RWPE1 (cell line): ENCODE measurements around the gene VWA8.
"Not testable (repeated sequence)": the region's sequence is repeated elsewhere in the genome, so short reads cannot be mapped to it uniquely, and the experiment has no call there.

Experiments used
- CTCF ChIA-PET: fragments of 350-600 bp; sonication (Branson Sonifier 250); formaldehyde crosslinking; extraction: SDS; loops from one replicate; lab custom pipeline; 2021; lab: Yijun Ruan, JAX
- POLR2A ChIA-PET: fragments of 400-600 bp; formaldehyde crosslinking; extraction: SDS; loops from one replicate; lab custom pipeline; 2020; ENCODE audit warnings: antibody characterized with exemption; ENCODE audit not compliant: low non-redundant PET; lab: Yijun Ruan, JAX
- DNase-seq: peaks from one replicate; pipeline ENCODE4 v3.0.0; 2012; ENCODE audit warnings: low spot score
- H3K27ac ChIP-seq: fragments of 450-650 bp; 2 replicates; pipeline ENCODE4 v1.5.1; 2017
- CTCF ChIP-seq: fragments of 450-650 bp; conservative IDR thresholded peaks from 2 replicates; pipeline ENCODE4 v1.5.1; 2017; ENCODE audit warnings: low read depth, mild to moderate bottlenecking

Gene VWA8

DNA sequence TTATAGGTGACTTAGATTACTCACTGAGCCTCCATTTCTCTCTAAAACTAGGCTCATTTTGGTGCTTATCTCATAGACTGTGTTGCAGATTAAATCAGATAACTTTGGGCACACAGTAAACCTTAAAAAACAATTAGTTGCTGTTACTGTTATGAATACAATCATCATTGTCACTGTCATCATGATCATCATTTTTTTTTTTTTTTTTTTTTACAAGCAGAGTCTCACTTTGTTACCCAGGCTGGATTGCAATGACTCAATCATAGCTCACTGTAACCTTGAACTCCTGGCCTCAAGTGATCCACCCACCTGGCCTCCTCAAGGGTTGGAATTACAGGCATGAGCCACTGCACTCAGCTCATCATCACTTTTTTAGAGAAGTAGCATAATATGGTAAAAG is 60.0 kb downstream of the VWA8 start:
- ChIA-PET POLR2A (no interaction called here), CTCF (no interaction called here)
- H3K27ac ChIP-seq = no peak overlapping the region
- no peak for TF ChIP-seq CTCF
- no peak for DNase-seq

DNA sequence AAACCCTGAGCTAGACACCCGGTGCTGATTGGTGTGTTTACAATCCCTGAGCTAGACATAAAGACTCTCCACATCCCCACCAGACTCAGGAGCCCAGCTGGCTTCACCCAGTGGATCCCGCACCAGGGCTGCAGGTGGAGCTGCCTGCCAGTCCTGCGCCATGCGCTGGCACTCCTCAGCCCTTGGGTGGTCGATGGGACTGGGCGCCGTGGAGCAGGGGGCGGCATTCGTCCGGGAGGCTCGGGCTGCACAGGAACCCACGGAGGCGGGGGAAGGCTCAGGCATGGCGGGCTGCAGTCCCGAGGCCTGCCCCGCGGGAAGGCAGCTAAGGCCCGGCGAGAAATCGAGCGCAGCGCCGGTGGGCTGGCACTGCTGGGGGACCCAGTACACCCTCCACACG is 62.5 kb downstream of the VWA8 start:
- DNase-seq, H3K27ac ChIP-seq, POLR2A ChIA-PET, CTCF ChIA-PET: not testable (repeated sequence)

DNA sequence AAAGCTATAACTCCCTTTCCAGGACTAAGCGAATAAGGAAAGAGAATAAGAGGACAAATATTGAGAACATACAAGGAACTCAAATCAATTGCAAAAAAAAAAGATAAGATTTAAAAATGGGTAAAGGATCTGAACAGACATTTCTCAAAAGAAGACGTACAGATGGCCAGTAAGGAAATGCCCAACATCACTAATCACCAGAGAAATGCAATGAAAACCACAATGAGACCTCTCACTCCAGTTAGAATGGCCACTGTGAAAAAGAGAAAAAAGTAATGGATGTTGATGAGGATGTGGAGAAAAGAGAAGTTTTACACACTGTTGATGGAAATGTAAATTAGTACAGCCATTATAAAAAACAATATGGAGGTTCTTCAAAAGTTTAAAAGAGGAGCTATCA is 63.8 kb downstream of the VWA8 start:
- POLR2A ChIA-PET = no interaction called here
- H3K27ac ChIP-seq = no peak overlapping the region
- no peak for TF ChIP-seq CTCF
- no peak for DNase-seq
- CTCF ChIA-PET = no interaction called here

- TF ChIP-seq CTCF = no peak
- no peak for DNase-seq
- ChIA-PET CTCF (no interaction called here), POLR2A (interaction anchor here (0.6 kb wide), 1 partner anchor 16 kb away, joined by 4 read pairs; no protein-coding TSS in a partner anchor)
- H3K27ac ChIP-seq = no peak overlapping the region
These were observed 65.4 kb downstream of the VWA8 start for GRCh38 chr13:41895478-41895877.

- CTCF ChIA-PET = interaction anchor here (1.0 to 1.1 kb wide), 2 partner anchors 12 to 157 kb away, joined by 3 to 4 read pairs; no protein-coding TSS in a partner anchor
These were observed 69.8 kb downstream of the VWA8 start for GRCh38 chr13:41891119-41891518.

GRCh38 chr13:41883147-41883546 is 77.8 kb downstream of the VWA8 start:
- no peak for TF ChIP-seq CTCF
- CTCF ChIA-PET = no interaction called here

More at GRCh38 chr13:41891119-41891518, 69.8 kb downstream of the VWA8 start:
- H3K27ac ChIP-seq = no peak overlapping the region
- POLR2A ChIA-PET = no interaction called here
- TF ChIP-seq CTCF = no peak
- no peak for DNase-seq

DNA sequence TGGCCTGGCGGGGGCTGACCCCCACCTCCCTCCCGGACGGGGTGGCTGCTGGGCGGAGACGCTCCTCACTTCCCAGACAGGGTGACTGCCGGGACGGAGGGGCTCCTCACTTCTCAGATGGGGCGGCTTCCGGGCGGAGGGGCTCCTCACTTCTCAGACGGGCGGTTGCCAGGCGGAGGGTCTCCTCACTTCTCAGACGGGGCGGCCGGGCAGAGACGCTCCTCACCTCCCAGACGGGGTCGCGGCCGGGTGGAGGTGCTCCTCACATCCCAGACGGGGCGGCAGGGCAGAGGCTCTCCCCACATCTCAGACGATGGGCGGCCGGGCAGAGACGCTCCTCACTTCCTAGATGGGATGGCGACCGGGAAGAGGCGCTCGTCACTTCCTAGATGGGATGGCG is 79.0 kb downstream of the VWA8 start:
- POLR2A ChIA-PET, DNase-seq, CTCF ChIA-PET, H3K27ac ChIP-seq: not testable (repeated sequence)

More at GRCh38 chr13:41883147-41883546, 77.8 kb downstream of the VWA8 start:
- H3K27ac ChIP-seq = no peak overlapping the region
- POLR2A ChIA-PET = no interaction called here
- no peak for DNase-seq

GRCh38 chr13:41880966-41881365 is 79.9 kb downstream of the VWA8 start:
- TF ChIP-seq CTCF = no peak
- ChIA-PET POLR2A (no interaction called here), CTCF (no interaction called here)
- no peak for DNase-seq
- no peak overlapping the region for H3K27ac ChIP-seq
